Right cardiac atrium (tissue), 5 donors: Measurements from ENCODE around the gene ADAM19. TPM values are rescaled to one million over a fixed set of nuclear protein-coding genes. Genes with fewer than 3 reads are reported as not detected.

ENCODE experiments used
- ATAC-seq, 2 donors: fragments of 200-7000 bp; cut with Tn5 transposase; one replicate each; pipeline versions ENCODE4 v1.8.0 to v1.9.1; 2020; ENCODE audit warnings: moderate library complexity in 2 of 2, mild to moderate bottlenecking in 1 of 2
- DNase-seq, 3 donors: peaks; one replicate each; pipeline ENCODE4 v3.0.0-alpha.2; 2020
- H3K27ac ChIP-seq: one replicate; pipeline ENCODE4 v1.5.1; 2013; ENCODE audit warnings: mild to moderate bottlenecking, low read length, control low read depth, moderate library complexity
- H3K27me3 ChIP-seq: one replicate; pipeline ENCODE4 v1.6.1; 2013; ENCODE audit not compliant: control insufficient read depth, insufficient read depth
- H3K4me1 ChIP-seq: one replicate; pipeline ENCODE4 v1.6.1; 2013; ENCODE audit warnings: low read length; ENCODE audit not compliant: control insufficient read depth, insufficient read depth
- H3K4me3 ChIP-seq: one replicate; pipeline ENCODE4 v1.5.1; 2013; ENCODE audit warnings: low read length, control low read depth
- H3K9me3 ChIP-seq: one replicate; pipeline ENCODE4 v1.6.1; 2013; ENCODE audit warnings: low read length; ENCODE audit not compliant: control insufficient read depth
- WGBS: extraction: QIAGEN DNeasy Blood & Tissue Kit; methylation state at CpG from one replicate; pipeline ENCODE4 v1.1.7; 2013; 5-methylcytosine and 5-hydroxymethylcytosine counted together
- intact Hi-C, 4 donors: fragments of 100-400 bp; cut with DNase I; formaldehyde crosslinking; loops; one replicate each; pipeline versions ENCODE4 v1.11.0 to v1.14.0; 2022 to 2023
- polyA plus RNA-seq: library from polyadenylated mRNA; stranded (reverse); fragments of 200-250 nt; gene quantifications from one replicate; pipeline ENCODE4 v1.2.3, GENCODE V29; 2013
- total RNA-seq, 4 donors: library from RNA; stranded (reverse); fragmentation: NEBNext Ultra II Directional; extraction: Animal tissue kit (Norgen Biotek cat#: 25700); gene quantifications; one replicate each; pipeline ENCODE4 v1.2.1, GENCODE V29; 2021
- donor health status: healthy with polysubstance abuse.
- donor health status: DM: no; HTN: yes; CAD: no.
- donor health status: DM: no; HTN: no; CAD: no.
- donor health status: DM: no; HTN: yes; CAD: no; lungs with severe emphysema.
- donor health status: DM: yes; HTN: yes; CAD: no.

ADAM19 gene
- total and polyA plus RNA-seq, 5 donors = 10.5 to 60.2 (median 24.0) TPM

GRCh38 chr5:157510682-157511081 is 64.9 kb downstream of the ADAM19 start:
- 92% methylated on average over 5 of the region's 5 CpGs for WGBS
- DNase-seq (no peak), ATAC-seq (no peak)
- Histone ChIP-seq H3K4me3 (no peak overlapping the region), H3K9me3 (no peaks in the 10 kb centered on the region), H3K27ac (no peak overlapping the region), H3K4me1 (peaks cover 9% of the 10 kb centered on the region), H3K27me3 (no peaks in the 10 kb centered on the region)
- intact Hi-C loops = loop anchor here in 1 of 4 donors (10.0 kb wide), 1 partner anchor 64 kb away; the partner anchor contains the start of gene ADAM19

GRCh38 chr5:157509587-157509986 is 66.0 kb downstream of the ADAM19 start:
- Histone ChIP-seq H3K4me3 (no peak overlapping the region), H3K4me1 (peaks cover 9% of the 10 kb centered on the region), H3K27ac (no peak overlapping the region), H3K9me3 (no peaks in the 10 kb centered on the region), H3K27me3 (no peaks in the 10 kb centered on the region)
- ATAC-seq (no peak), DNase-seq (no peak)
- intact Hi-C loops = no loop called here

GRCh38 chr5:157509093-157509492 is 66.5 kb downstream of the ADAM19 start:
- H3K9me3 ChIP-seq = no peaks in the 10 kb centered on the region
- no peaks in the 10 kb centered on the region for H3K27me3 ChIP-seq
- peaks cover 9% of the 10 kb centered on the region for H3K4me1 ChIP-seq
- 96% methylated on average over 9 of the region's 9 CpGs for WGBS
- ATAC-seq (no peak), DNase-seq (no peak)
- H3K4me3 ChIP-seq = no peak overlapping the region
- H3K27ac ChIP-seq = no peak overlapping the region
- intact Hi-C loops = no loop called here

GRCh38 chr5:157506981-157507780 is 68.4 kb downstream of the ADAM19 start:
- H3K9me3 ChIP-seq = no peaks in the 10 kb centered on the region
- peaks cover 9% of the 10 kb centered on the region for H3K4me1 ChIP-seq
- no peaks in the 10 kb centered on the region for H3K27me3 ChIP-seq
- DNase-seq (peak in 2 of 3 donors; percentile 63 to 68), ATAC-seq (peak; percentile 8 to 47)
- 54% methylated on average over 14 of the region's 14 CpGs for whole genome bisulfite sequencing
- intact Hi-C loops = no loop called here
- H3K4me3 ChIP-seq = no peak overlapping the region
- no peak overlapping the region for H3K27ac ChIP-seq

- intact Hi-C loops = no loop called here
- Histone ChIP-seq H3K27me3 (no peaks in the 10 kb centered on the region), H3K4me3 (no peak overlapping the region), H3K9me3 (no peaks in the 10 kb centered on the region), H3K27ac (no peak overlapping the region), H3K4me1 (peaks cover 6% of the 10 kb centered on the region)
- no peak for DNase-seq
- 68% methylated on average over 3 of the region's 3 CpGs for WGBS
- ATAC-seq = no peak
These were observed 69.4 kb downstream of the ADAM19 start for GRCh38 chr5:157506066-157506590.

- 94% methylated on average over 6 of the region's 6 CpGs for WGBS
- no peak for DNase-seq
- Histone ChIP-seq H3K27ac (no peak overlapping the region), H3K4me3 (no peak overlapping the region), H3K9me3 (no peaks in the 10 kb centered on the region), H3K4me1 (peaks cover 6% of the 10 kb centered on the region), H3K27me3 (no peaks in the 10 kb centered on the region)
- intact Hi-C loops = no loop called here
- ATAC-seq = no peak
These were observed 70.1 kb downstream of the ADAM19 start for GRCh38 chr5:157505496-157505895.

- ATAC-seq (no peak), DNase-seq (no peak)
- intact Hi-C loops = no loop called here
- Histone ChIP-seq H3K4me3 (no peak overlapping the region), H3K9me3 (no peaks in the 10 kb centered on the region), H3K27me3 (no peaks in the 10 kb centered on the region), H3K4me1 (peaks cover 6% of the 10 kb centered on the region), H3K27ac (no peak overlapping the region)
- 84% methylated on average over 8 of the region's 8 CpGs for WGBS
These were observed 71.5 kb downstream of the ADAM19 start for GRCh38 chr5:157504053-157504452.

GRCh38 chr5:157502143-157502647 is 73.4 kb downstream of the ADAM19 start:
- Histone ChIP-seq H3K27me3 (no peaks in the 10 kb centered on the region), H3K27ac (no peak overlapping the region), H3K4me3 (no peak overlapping the region), H3K9me3 (no peaks in the 10 kb centered on the region), H3K4me1 (peaks cover 4% of the 10 kb centered on the region)
- ATAC-seq (no peak), DNase-seq (no peak)
- 81% methylated on average over 8 of the region's 8 CpGs for WGBS
- intact Hi-C loops = no loop called here

GRCh38 chr5:157497875-157498611 is 77.5 kb downstream of the ADAM19 start:
- Histone ChIP-seq H3K4me3 (no peak overlapping the region), H3K27ac (no peak overlapping the region), H3K4me1 (no peaks in the 10 kb centered on the region), H3K9me3 (no peaks in the 10 kb centered on the region), H3K27me3 (no peaks in the 10 kb centered on the region)
- DNase-seq = peak in 2 of 3 donors; percentile 52 to 67
- intact Hi-C loops = no loop called here
- ATAC-seq = peak; percentile 16 to 40
- 66% methylated on average over 10 of the region's 10 CpGs for WGBS

GRCh38 chr5:157496864-157497263 is 78.7 kb downstream of the ADAM19 start:
- Histone ChIP-seq H3K4me3 (no peak overlapping the region), H3K9me3 (no peaks in the 10 kb centered on the region), H3K27me3 (no peaks in the 10 kb centered on the region), H3K4me1 (no peaks in the 10 kb centered on the region), H3K27ac (no peak overlapping the region)
- intact Hi-C loops = no loop called here
- 87% methylated on average over 8 of the region's 8 CpGs for WGBS
- DNase-seq (peak in 1 of 3 donors; percentile 55), ATAC-seq (peak in 1 of 2 donors; percentile 56)
